Urothelium cell line (cell line): ENCODE measurements around the gene HYAL2.

Experiments
- DNase-seq: peaks from one replicate; pipeline ENCODE4 v3.0.0; 2011; ENCODE audit warnings: low spot score, mixed read lengths
- FAIRE-seq: peaks from 2 replicates; lab custom pipeline; 2011; peaks lifted over from hg19 to GRCh38; lab: Jason Lieb, UNC

The HYAL2 gene

GRCh38 chr3:50351323-50351697 lies 28.8 kb upstream of the HYAL2 start:
- FAIRE-seq (no peak), DNase-seq (no peak)

DNA sequence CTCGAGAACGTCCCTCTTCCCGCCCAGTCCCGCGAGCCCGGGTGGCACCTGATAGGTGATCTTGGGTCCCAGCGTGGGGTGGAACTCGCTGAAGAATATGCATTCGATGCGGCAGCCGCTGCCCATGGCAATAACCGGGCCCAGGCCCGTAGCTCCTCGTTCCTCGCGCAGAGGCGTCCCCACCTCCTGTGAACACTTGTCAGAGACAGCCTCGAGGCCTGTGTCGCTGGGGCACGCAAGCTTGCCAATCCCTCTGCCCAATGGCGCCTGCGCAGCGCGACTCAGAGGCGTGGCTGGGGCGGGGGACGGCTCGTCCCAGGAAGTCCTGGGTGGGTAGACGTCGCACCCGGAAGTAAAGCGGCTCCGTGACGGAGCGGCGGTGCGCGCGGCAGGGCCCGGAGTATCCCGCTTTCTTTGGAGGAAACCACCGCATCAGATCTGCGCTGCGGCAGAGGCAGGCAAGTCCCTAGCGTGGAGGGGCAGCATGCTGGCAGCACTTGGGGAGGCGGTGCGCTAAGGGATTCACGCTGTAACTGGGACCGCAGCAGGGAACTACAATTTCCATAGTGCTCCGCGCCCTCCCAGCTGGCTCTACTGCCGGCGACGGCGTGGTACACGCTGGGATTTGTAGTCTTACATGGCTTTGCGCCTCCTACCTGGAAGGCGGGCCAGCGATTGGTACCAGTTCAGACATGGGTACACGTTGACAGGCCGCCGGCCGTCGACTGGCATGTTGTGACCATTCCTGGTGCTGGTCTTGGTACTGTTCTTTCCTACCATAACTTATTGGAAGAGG lies 28.2 kb upstream of the HYAL2 start, which contains the start of the genes CYB561D2 and NPRL2:
Gene CYB561D2, plus strand, starts transcription at position 336 of the 796 bp plus-strand sequence. CDS start 572 bp downstream, outside the sequence.
Gene NPRL2, minus strand, starts transcription at position 249 of the 796 bp plus-strand sequence. Its CDS starts 123 bp downstream, at position 126.
- DNase-seq (peak; percentile 98), FAIRE-seq (peak; percentile 97)

DNA sequence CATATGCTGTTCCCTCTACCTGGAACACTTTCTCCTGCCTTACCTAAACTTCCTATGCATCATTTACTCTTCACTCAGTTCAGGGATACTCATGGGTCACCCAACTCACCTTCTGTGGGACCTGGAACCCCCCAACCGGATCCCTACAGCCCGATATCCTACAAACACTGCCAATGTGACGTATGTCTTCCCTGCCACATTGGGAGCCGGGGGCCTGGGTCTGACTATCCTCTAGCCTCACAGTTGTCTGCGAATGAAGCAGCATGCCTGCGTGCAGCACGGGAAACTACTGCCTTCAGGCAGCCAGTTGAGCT lies 27.6 kb upstream of the HYAL2 start:
- no peak for FAIRE-seq

GRCh38 chr3:50347187-50347813 lies 24.8 kb upstream of the HYAL2 start:
- FAIRE-seq (peak; percentile 9), DNase-seq (peak; percentile 72)

More for the DNA sequence above, 27.6 kb upstream of the HYAL2 start:
- DNase-seq: no peak

GRCh38 chr3:50345586-50346234 lies 23.2 kb upstream of the HYAL2 start, which contains the start of gene ZMYND10:
ZMYND10 (minus strand) TSS chr3:50345732; CDS start chr3:50345579, 153 bp downstream.
- peak; percentile 63 for DNase-seq
- peak; percentile 27 for FAIRE-seq

- FAIRE-seq: no peak
- DNase-seq: no peak
Measured at GRCh38 chr3:50345008-50345407, 22.5 kb upstream of the HYAL2 start.

DNA sequence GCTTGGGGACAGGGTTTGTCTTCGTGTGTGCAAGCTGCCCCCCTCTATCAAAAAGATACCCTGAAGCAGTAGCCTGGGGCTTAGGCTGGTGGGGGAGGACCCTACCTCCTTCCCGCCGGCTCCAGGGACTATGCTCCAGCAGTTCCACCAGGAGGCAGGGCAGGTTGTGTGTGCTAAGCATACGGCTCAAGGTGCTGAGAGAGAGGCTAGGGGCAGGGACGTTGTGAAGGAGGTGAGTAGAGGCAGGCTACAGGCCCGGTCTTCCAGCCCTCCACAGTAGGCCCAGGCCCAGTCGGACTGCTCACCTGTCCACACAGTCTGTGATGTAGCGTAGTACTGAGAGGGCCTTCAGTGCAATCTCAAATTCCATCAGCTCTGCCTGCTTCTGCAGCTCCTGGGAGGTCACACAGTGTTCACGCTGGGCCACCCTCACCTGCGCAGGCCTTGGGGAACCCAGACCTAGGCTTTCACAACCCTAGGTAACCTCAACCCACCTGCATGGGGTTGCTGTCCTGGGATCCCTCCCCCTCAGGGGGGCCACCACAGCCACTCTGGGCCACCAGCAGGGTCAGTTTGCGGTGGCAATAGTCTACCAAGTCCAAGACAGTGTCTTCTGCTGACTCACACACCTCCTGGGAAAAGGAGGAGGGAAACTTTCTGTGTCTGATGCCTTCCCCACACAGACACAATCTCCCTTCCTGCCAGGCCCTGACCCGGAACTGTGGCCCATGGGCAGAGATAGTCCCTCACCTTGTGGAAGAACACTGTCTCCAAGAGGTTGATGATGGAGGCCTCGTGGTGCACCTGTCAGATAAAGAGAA lies 20.5 kb upstream of the HYAL2 start:
- FAIRE-seq (no peak), DNase-seq (no peak)

DNA sequence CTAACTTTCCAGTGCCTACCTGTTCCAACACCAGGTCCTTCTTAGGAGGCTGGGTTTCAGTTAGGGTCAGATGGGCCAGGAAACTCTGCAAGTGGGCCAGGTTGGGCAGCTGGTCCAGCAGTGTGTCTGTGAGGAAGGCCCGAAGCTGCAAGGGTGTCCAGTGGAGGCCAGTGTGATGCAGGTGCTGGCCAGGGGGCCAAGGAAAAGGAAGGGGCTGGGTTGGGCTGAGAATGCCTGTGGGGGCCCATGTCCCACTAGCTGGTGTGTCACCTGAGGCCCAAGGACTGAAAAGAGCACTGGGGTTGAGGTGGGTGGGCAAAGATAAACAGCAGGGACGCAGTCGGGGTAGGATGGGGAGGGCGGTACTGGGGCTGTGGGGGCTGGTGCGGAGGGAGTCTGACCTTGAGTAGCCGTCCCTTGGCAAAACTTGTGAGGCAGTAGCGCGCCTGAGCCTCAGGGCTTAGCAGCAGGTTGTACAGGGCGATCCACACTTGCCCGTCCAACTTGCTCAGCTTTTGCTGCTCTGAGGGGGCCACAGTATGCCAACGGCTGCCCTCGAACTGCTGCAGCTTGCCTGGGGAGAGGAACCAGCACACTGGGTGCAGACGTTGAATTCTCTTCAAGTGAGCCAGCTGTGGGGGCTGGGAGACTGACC lies 19.6 kb upstream of the HYAL2 start:
- DNase-seq: no peak
- no peak for FAIRE-seq

- DNase-seq (no peak), FAIRE-seq (no peak)
Measured at GRCh38 chr3:50341537-50341936, 19.0 kb upstream of the HYAL2 start.

DNA sequence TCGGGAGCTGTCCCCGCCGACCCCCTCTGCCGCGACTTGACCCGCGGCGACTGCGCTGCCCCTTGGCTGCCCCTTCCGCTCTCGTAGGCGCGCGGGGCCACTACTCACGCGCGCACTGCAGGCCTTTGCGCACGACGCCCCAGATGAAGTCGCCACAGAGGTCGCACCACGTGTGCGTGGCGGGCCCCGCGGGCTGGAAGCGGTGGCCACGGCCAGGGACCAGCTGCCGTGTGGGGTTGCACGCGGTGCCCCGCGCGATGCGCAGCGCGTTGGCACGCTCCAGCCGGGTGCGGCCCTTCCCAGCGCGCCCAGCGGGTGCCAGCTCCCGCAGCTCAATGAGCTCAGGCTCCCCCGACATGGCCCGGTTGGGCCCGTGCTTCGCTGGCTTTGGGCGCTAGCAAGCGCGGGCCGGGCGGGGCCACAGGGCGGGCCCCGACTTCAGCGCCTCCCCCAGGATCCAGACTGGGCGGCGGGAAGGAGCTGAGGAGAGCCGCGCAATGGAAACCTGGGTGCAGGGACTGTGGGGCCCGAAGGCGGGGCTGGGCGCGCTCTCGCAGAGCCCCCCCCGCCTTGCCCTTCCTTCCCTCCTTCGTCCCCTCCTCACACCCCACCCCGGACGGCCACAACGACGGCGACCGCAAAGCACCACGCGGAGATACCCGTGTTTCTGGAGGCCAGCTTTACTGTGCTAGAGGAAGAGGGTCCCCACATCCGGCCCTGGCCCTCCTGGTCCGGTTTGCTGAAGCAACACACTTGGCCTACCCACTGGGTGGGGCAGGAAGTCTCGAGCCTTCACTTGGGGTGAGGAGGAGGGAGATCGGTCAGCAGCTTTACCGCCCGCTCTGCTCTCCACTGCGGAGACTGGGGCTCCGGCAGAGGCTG lies 18.1 kb upstream of the HYAL2 start, which contains the start of gene RASSF1:
Gene RASSF1, minus strand, starts transcription at position 389 of the 882 bp plus-strand sequence. Its CDS starts 31 bp downstream, at position 358.
- no peak for DNase-seq

GRCh38 chr3:50340147-50340447 lies 17.6 kb upstream of the HYAL2 start:
- DNase-seq (no peak), FAIRE-seq (no peak)

More for the DNA sequence above, 18.1 kb upstream of the HYAL2 start, which contains the start of gene RASSF1:
- no peak for FAIRE-seq

DNA sequence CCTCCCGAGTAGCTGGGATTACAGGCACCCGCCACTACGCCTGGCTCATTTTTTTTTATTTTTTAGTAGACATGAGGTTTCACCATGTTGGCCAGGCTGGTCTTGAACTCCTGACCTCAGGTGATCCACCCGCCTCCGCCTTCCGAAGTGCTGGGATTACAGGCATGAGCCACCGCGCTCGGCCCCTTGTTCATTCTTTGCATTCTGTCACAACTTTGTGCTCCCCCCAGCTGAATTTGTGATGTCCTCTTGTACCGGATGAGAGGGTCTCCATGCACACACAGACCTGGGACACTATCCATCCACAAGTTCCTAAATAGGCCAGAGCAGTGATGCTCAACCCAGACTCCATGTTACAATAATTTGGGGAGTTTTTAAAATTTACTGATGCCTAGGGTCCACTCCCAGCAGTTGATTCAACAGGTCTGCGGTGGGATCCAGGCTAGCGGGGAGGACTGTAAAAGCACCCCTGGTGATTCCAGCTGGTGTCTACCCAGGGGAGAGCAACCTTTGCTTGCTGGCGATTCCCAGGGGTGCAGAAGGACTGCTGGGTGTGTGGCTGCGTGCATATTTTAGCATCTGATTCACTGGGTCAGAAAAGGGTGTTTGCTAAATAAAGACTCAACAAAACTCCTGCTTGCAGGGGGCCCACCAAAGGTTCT lies 17.1 kb upstream of the HYAL2 start:
- no peak for FAIRE-seq
- no peak for DNase-seq

DNA sequence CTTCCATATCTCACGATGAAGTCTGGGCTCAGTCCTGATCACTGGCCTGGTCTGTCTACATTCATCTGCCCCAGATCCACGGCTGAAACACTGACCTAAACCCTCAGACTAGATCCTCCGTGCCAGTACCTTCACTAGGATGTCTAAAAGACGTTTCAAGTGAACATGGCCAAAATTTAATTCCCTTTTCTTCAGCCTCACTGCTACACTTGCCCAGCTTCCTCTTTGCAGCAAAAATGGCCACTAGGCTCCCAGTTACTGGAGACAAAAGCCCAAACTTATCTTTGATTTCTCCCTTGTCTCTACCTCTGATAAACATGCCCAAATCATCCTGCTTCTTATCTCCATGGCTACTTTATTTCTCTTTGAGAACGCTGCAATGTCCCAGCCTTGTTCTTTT lies 16.4 kb upstream of the HYAL2 start:
- no peak for DNase-seq
- no peak for FAIRE-seq

GRCh38 chr3:50337175-50337861 lies 14.8 kb upstream of the HYAL2 start:
- FAIRE-seq (peak; percentile 94), DNase-seq (peak; percentile 99)

DNA sequence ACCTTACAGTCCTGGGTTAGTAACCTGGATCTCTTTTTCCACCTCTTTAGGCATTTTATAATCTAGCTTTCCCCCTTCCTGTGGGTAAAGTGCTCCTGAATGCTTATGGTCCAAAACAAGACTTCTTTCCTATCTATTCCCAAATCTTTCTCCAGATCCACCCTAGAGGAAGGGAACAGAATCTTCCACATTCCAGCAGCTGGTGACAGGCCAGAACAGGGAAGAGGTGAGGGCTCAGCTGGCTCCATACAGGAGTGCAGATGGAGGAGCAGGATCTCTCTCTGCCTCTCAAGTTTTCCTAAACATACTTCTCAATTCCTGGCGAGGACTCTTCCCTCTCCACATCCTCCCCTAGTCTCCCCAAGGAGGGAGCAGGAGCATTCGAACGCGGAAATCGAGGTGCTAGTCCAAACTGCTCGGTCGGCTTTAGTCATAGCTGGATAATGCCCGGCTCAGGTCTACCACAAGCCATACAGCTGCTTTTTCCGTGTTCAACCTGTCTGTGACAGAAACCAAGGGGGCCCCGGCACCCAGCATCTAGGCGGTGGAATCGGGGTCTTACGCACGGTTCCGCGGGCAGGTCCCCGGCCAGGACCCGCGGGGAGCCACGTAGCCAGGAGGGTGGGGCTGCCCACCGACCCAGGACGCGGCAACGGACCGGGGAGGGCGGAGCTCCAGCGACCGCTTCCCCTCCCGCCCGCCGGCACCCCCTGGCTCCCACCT lies 14.1 kb upstream of the HYAL2 start:
- FAIRE-seq: no peak
- peak; percentile 33 for DNase-seq

GRCh38 chr3:50334339-50335075 lies 12.0 kb upstream of the HYAL2 start:
- no peak for FAIRE-seq

More at GRCh38 chr3:50334339-50335075, 12.0 kb upstream of the HYAL2 start:
- DNase-seq: no peak
